A549 (cell line): ENCODE results near the gene CRYBG2. TPM values are rescaled to one million over a fixed set of nuclear protein-coding genes. Genes with fewer than 3 reads are reported as not detected.

Experiments
- ATAC-seq, 2 experiments: fragments of 200-7000 bp in 1 of 2; fragments of >200 bp in 1 of 2; cut with Nextera tagmentation in 1 of 2; cut with Tn5 transposase in 1 of 2; 3 replicates each; pipeline versions ENCODE4 v1.8.0 to v1.9.1; 2018 to 2020; ENCODE audit warnings: mild to moderate bottlenecking in 1 of 2, moderate library complexity in 1 of 2
- CTCF ChIA-PET: fragments of 300-600 bp; sonication (Branson Sonifier 250); formaldehyde crosslinking; extraction: SDS; loops from one replicate; lab custom pipeline; 2021; ENCODE audit warnings: antibody characterized with exemption, inconsistent platforms; lab: Yijun Ruan, JAX
- POLR2A ChIA-PET: fragments of 350-600 bp; formaldehyde crosslinking; extraction: SDS; loops from one replicate; lab custom pipeline; 2021; ENCODE audit warnings: antibody characterized with exemption, inconsistent platforms; lab: Yijun Ruan, JAX
- DNase-seq, 2 experiments: peaks; one replicate each; pipeline versions ENCODE4 v3.0.0 to v3.0.0-alpha.2; 2011 to 2016; ENCODE audit warnings: low read depth in 1 of 2, low spot score in 1 of 2
- FAIRE-seq: peaks from 2 replicates; lab custom pipeline; 2011; peaks lifted over from hg19 to GRCh38; lab: Jason Lieb, UNC
- H3K27ac ChIP-seq, 2 experiments: fragments of >200 bp; sonication (Bioruptor Twin); formaldehyde crosslinking; 3 replicates each; pipeline ENCODE4 v1.5.1; 2016 to 2017
- H3K4me1 ChIP-seq: fragments of >200 bp; sonication (Bioruptor Twin); formaldehyde crosslinking; 3 replicates; pipeline ENCODE4 v1.6.1; 2016
- H3K4me2 ChIP-seq: fragments of >200 bp; sonication (Bioruptor Twin); formaldehyde crosslinking; 3 replicates; pipeline ENCODE4 v1.6.1; 2016
- H3K4me3 ChIP-seq: fragments of >200 bp; sonication (Bioruptor Twin); formaldehyde crosslinking; 3 replicates; pipeline ENCODE4 v1.5.1; 2016
- H3K9me3 ChIP-seq: fragments of >200 bp; sonication (Bioruptor Twin); formaldehyde crosslinking; 3 replicates; pipeline ENCODE4 v1.6.1; 2016
- CBX2 ChIP-seq: fragments of 200-600 bp; sonication (generic); IDR thresholded peaks from 2 replicates; pipeline ENCODE4 v1.6.1; 2016; ENCODE audit warnings: low read depth, mild to moderate bottlenecking, borderline replicate concordance
- CEBPB ChIP-seq, 2 experiments: fragments of >200 bp in 1 of 2; sonication (Bioruptor Twin) in 1 of 2; formaldehyde crosslinking in 1 of 2; IDR thresholded peaks; 2 replicates each; pipeline ENCODE4 v1.6.1; 2012 to 2016
- CHD2 ChIP-seq: fragments of 150-350 bp; IDR thresholded peaks from 2 replicates; pipeline ENCODE4 v1.6.1; 2014; ENCODE audit warnings: low read length; ENCODE audit not compliant: partially characterized antibody
- EHMT2 ChIP-seq: fragments of 200-600 bp; sonication (generic); IDR thresholded peaks from 2 replicates; pipeline ENCODE4 v1.6.1; 2016; ENCODE audit warnings: antibody characterized with exemption, low read depth, mild to moderate bottlenecking, moderate library complexity
- ELK1 ChIP-seq: fragments of 150-350 bp; IDR thresholded peaks from 2 replicates; pipeline ENCODE4 v1.6.1; 2014; ENCODE audit warnings: low read depth, mild to moderate bottlenecking, low read length
- FOSB ChIP-seq: fragments of 250-450 bp; sonication (Bioruptor Pico); IDR thresholded peaks from 2 replicates; pipeline ENCODE4 v1.5.0; 2020; ENCODE audit warnings: mild to moderate bottlenecking, moderate library complexity
- FOSL2 ChIP-seq, 2 experiments: fragments of 450-650 bp in 1 of 2; fragments of >200 bp in 1 of 2; sonication (Bioruptor Twin) in 1 of 2; formaldehyde crosslinking; IDR thresholded peaks; 2 replicates each; pipeline versions ENCODE4 v1.5.0 to v1.6.1; 2016 to 2020; ENCODE audit warnings: mild to moderate bottlenecking in 1 of 2, moderate library complexity in 1 of 2
- GATA3 ChIP-seq: IDR thresholded peaks from 2 replicates; pipeline ENCODE4 v1.6.1; 2012; ENCODE audit warnings: borderline replicate concordance
- HEYL ChIP-seq: fragments of 250-450 bp; sonication (Bioruptor Pico); IDR thresholded peaks from 2 replicates; pipeline ENCODE4 v1.8.0; 2021; ENCODE audit warnings: mild to moderate bottlenecking, moderate library complexity
- HOXB5 ChIP-seq: fragments of 250-450 bp; sonication (Bioruptor Pico); IDR thresholded peaks from 2 replicates; pipeline ENCODE4 v1.5.0; 2020; ENCODE audit warnings: mild to moderate bottlenecking, moderate library complexity
- JUNB ChIP-seq: fragments of >200 bp; sonication (Bioruptor Twin); formaldehyde crosslinking; IDR thresholded peaks from 2 replicates; pipeline ENCODE4 v1.6.1; 2016
- MAZ ChIP-seq: fragments of 150-350 bp; IDR thresholded peaks from 2 replicates; pipeline ENCODE4 v1.6.1; 2014; ENCODE audit warnings: antibody characterized with exemption, low read depth, low read length, borderline replicate concordance
- NFE2L2 ChIP-seq: fragments of 150-350 bp; conservative IDR thresholded peaks from 2 replicates; pipeline ENCODE4 v1.6.1; 2014; ENCODE audit warnings: low read length
- NR3C1 ChIP-seq: fragments of >200 bp; sonication (Bioruptor Twin); formaldehyde crosslinking; IDR thresholded peaks from 3 replicates; pipeline ENCODE4 v1.6.1; 2017
- POLR2AphosphoS2 ChIP-seq: conservative IDR thresholded peaks from 2 replicates; pipeline ENCODE4 v1.6.1; 2012; ENCODE audit warnings: low read length, improper control_type of control experiment, inconsistent platforms
- RARB ChIP-seq: fragments of 250-450 bp; sonication (Bioruptor Pico); IDR thresholded peaks from 2 replicates; pipeline ENCODE4 v1.8.0; 2021; ENCODE audit warnings: mild to moderate bottlenecking, moderate library complexity
- ZC3H11A ChIP-seq: fragments of 450-650 bp; IDR thresholded peaks from 2 replicates; pipeline ENCODE4 v1.6.1; 2014; ENCODE audit warnings: antibody characterized with exemption, mild to moderate bottlenecking
- ZNF302 ChIP-seq: fragments of 250-450 bp; sonication (Bioruptor Pico); IDR thresholded peaks from 2 replicates; pipeline ENCODE4 v1.9.0; 2021; ENCODE audit warnings: inconsistent platforms, mild to moderate bottlenecking, moderate library complexity
- WGBS: methylation state at CpG from one replicate; pipeline ENCODE4 v1.1.6; 2017; ENCODE audit errors: missing lambda C conversion rate; 5-methylcytosine and 5-hydroxymethylcytosine counted together
- polyA plus RNA-seq, 4 experiments: library from polyadenylated mRNA; depleted of rRNA in 3 of 4; stranded (reverse); fragments of >200 nt; fragmentation: RNase III in 1 of 4; extraction: RNeasy Plus Mini Kit Qiagen cat#74134 plus additional on column Dnase treatment in 1 of 4; gene quantifications; 2 replicates in 3 of 4; 3 replicates in 1 of 4; pipeline ENCODE4 v1.2.3, GENCODE V29; 2011 to 2017
- TF ChIP-seq, protein P1 (sequence below): fragments of >200 bp; sonication (Bioruptor Twin); formaldehyde crosslinking; IDR thresholded peaks from 3 replicates; pipeline ENCODE4 v1.6.1; 2016
- TF ChIP-seq, protein P2 (sequence below): fragments of 250-450 bp; sonication (Bioruptor Pico); IDR thresholded peaks from 2 replicates; pipeline ENCODE4 v1.5.0; 2021; ENCODE audit warnings: mild to moderate bottlenecking, moderate library complexity, borderline replicate concordance
- TF ChIP-seq, protein P3 (sequence below): fragments of 250-450 bp; sonication (Bioruptor Pico); IDR thresholded peaks from 2 replicates; pipeline ENCODE4 v1.5.0; 2020; ENCODE audit warnings: low read depth, mild to moderate bottlenecking, moderate library complexity

Gene CRYBG2
- polyA plus RNA-seq, 2 of the 4 experiments (the other 2 are of a cell fraction), result 0.67 to 2.7 TPM

DNA sequence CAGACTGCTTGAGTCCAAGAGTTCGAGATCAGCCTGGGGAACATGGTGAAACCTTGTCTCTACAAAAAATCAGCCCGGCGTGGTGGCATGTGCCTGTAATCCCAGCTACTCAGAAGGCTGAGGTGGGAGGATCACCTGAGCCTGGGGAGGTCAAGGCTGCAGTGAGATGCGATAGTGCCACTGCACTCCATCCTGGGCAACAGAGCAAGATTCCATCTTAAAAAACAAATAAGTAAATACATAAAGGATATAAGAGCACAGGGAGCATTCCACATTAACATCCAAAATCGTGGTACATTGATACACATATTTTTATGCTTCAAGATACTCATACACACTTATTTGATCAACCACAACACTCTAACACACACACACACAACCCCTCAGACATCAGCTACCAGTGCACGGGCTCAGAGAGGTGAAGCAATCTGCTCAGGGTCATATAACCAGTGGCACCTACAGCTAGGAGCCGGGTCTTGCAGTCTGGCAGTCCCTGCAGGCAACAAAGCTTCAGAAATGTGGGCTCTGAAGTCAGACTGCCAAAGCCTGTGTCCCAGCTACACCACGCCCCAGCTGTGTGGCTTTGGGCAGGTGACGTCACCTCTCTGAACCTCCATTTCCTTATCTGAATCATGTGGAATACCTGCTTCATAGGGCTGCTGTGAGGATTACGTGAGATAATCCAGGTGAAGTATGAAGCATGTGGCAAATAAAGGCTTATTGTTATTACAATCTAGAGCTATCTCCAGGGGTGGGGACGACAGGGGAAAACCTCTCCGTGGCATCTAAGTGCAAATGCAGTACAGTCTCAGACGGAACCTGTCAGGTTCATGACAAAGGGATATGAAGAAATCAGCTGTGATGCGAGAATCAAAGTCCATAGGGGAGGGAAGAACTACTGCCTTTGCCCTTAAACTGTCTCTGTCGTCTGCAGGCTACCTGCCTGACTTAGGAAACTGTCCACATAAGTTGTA, 4.8 kb upstream of the CRYBG2 start:
- H3K4me2 ChIP-seq, result peak overlapping the region; percentile 52
- ChIA-PET POLR2A (no interaction called here), CTCF (interaction anchor here (0.6 to 2.0 kb wide), 7 partner anchors 33 to 562 kb away, joined by 3 to 6 read pairs (median 3); partner anchors contain the start of gene CEP85)
- WGBS, result 37% methylated on average over 15 of the region's 15 CpGs
- peak overlapping the region; percentile 14 to 25; a peak in 5 of 6 replicates for H3K27ac ChIP-seq
- H3K9me3 ChIP-seq, result no peaks in the 10 kb centered on the region
- no peak for TF ChIP-seq FOSL2 (IDR thresholded peaks at IDR 0.05)
- peak; percentile 40; the same call in 1 of the 2 replicates for TF ChIP-seq FOSL2 (CRISPR knock-in tag; IDR thresholded peaks at IDR 0.05)
- TF ChIP-seq FOSB (CRISPR knock-in tag), result no peak
- TF ChIP-seq ZC3H11A, result no peak
- no peak for TF ChIP-seq MAZ
- TF ChIP-seq NR3C1, result no peak
- no peak for TF ChIP-seq ZNF302 (CRISPR knock-in tag)
- no peak for TF ChIP-seq RARB (CRISPR knock-in tag)
- ATAC-seq (peak; percentile 51 to 63), DNase-seq (peak in 1 of 2 experiments; percentile 60), FAIRE-seq (no peak)
- peaks cover 33% of the 10 kb centered on the region for H3K4me1 ChIP-seq
- no peak overlapping the region for H3K4me3 ChIP-seq

- ChIA-PET CTCF (interaction anchor here (1.0 to 2.0 kb wide), 2 partner anchors 8 to 34 kb away, joined by 3 to 5 read pairs; no protein-coding TSS in a partner anchor), POLR2A (no interaction called here)
- no peak for FAIRE-seq
- no peak for ATAC-seq
- Histone ChIP-seq H3K4me3 (no peak overlapping the region), H3K4me2 (peak overlapping the region; percentile 14; the same call in 1 of the 3 replicates), H3K9me3 (no peaks in the 10 kb centered on the region), H3K27ac (peak overlapping the region; percentile 24 to 73; a peak in 3 of 6 replicates), H3K4me1 (peaks cover 45% of the 10 kb centered on the region)
- no peak for TF ChIP-seq POLR2AphosphoS2
- TF ChIP-seq HEYL (CRISPR knock-in tag), result no peak
- no peak for TF ChIP-seq HOXB5
- TF ChIP-seq, protein P1, sequence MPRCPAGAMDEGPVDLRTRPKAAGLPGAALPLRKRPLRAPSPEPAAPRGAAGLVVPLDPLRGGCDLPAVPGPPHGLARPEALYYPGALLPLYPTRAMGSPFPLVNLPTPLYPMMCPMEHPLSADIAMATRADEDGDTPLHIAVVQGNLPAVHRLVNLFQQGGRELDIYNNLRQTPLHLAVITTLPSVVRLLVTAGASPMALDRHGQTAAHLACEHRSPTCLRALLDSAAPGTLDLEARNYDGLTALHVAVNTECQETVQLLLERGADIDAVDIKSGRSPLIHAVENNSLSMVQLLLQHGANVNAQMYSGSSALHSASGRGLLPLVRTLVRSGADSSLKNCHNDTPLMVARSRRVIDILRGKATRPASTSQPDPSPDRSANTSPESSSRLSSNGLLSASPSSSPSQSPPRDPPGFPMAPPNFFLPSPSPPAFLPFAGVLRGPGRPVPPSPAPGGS, result no peak
- TF ChIP-seq JUNB, result no peak
- TF ChIP-seq MAZ, result no peak
- no peak for TF ChIP-seq NFE2L2
- TF ChIP-seq CHD2, result no peak
- TF ChIP-seq FOSL2 (IDR thresholded peaks at IDR 0.05), result no peak
- no peak for TF ChIP-seq FOSL2 (CRISPR knock-in tag; IDR thresholded peaks at IDR 0.05)
- no peak for TF ChIP-seq CEBPB (IDR thresholded peaks at IDR 0.05)
- no peak for TF ChIP-seq GATA3
- no peak for TF ChIP-seq RARB (CRISPR knock-in tag)
- 100% methylated on average over 2 of the region's 10 CpGs for WGBS
- DNase-seq, result no peak
These were observed 3.2 kb upstream of the CRYBG2 start for GRCh38 chr1:26357121-26357602.

DNA sequence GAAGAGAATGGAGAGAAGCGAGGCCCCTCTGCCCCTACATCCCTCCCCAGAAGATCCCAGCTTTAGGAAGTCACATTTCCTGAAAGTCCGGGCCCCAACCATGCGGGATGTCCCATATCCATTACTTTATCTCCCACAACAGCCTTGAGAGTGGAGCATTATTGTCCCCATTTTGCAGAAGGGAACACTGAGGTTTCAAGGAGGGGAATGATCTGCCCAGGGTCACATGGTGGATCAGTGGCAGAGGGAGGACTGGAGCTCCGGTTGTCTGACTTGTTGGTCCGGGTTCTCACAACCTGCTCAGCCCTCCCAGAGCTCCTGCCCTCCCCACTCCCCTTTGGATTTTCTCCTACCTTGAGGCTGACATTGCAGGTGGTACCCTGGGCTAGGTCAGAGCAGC, 2.2 kb upstream of the CRYBG2 start:
- no peaks in the 10 kb centered on the region for H3K9me3 ChIP-seq
- DNase-seq, result no peak
- POLR2A ChIA-PET, result no interaction called here
- H3K4me2 ChIP-seq, result no peak overlapping the region
- ATAC-seq, result no peak
- CTCF ChIA-PET, result interaction anchor here (0.7 to 1.0 kb wide), 3 partner anchors 9 to 34 kb away, joined by 3 to 4 read pairs (median 3); no protein-coding TSS in a partner anchor
- peaks cover 56% of the 10 kb centered on the region for H3K4me1 ChIP-seq
- peak overlapping the region in 1 of 2 experiments; percentile 73; a peak in 3 of 6 replicates for H3K27ac ChIP-seq
- no peak overlapping the region for H3K4me3 ChIP-seq
- no peak for FAIRE-seq
- WGBS, result 95% methylated on average over 5 of the region's 5 CpGs
- TF ChIP-seq, protein P1, result no peak
- TF ChIP-seq, protein P2, sequence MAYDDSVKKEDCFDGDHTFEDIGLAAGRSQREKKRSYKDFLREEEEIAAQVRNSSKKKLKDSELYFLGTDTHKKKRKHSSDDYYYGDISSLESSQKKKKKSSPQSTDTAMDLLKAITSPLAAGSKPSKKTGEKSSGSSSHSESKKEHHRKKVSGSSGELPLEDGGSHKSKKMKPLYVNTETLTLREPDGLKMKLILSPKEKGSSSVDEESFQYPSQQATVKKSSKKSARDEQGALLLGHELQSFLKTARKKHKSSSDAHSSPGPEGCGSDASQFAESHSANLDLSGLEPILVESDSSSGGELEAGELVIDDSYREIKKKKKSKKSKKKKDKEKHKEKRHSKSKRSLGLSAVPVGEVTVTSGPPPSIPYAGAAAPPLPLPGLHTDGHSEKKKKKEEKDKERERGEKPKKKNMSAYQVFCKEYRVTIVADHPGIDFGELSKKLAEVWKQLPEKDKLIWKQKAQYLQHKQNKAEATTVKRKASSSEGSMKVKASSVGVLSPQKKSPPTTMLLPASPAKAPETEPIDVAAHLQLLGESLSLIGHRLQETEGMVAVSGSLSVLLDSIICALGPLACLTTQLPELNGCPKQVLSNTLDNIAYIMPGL, result no peak
- TF ChIP-seq CBX2, result no peak
- TF ChIP-seq, protein P3, sequence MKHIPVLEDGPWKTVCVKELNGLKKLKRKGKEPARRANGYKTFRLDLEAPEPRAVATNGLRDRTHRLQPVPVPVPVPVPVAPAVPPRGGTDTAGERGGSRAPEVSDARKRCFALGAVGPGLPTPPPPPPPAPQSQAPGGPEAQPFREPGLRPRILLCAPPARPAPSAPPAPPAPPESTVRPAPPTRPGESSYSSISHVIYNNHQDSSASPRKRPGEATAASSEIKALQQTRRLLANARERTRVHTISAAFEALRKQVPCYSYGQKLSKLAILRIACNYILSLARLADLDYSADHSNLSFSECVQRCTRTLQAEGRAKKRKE (CRISPR knock-in tag), result no peak
- TF ChIP-seq NR3C1, result no peak
- no peak for TF ChIP-seq CEBPB (IDR thresholded peaks at IDR 0.05)
- TF ChIP-seq MAZ, result no peak
- TF ChIP-seq RARB (CRISPR knock-in tag), result no peak
- no peak for TF ChIP-seq ELK1
- TF ChIP-seq EHMT2, result no peak
